ENCODE measurements around the gene RIPK3. TPM values are rescaled to one million over a fixed set of nuclear protein-coding genes. Genes with fewer than 3 reads are reported as not detected.

Gene RIPK3
- total RNA-seq, 3 donors from 2014 or later (not counting 1 experiment from before 2014, with no cell fraction given), result 36.1 to 58.2 (median 45.5) TPM

GRCh38 chr14:24369463-24369862 is 29.7 kb upstream of the RIPK3 start:
- Mint-ChIP-seq H3K36me3 (no peaks in the 10 kb centered on the region), H3K4me1 (peaks cover 19 to 34% of the 10 kb centered on the region in 2 donors), H3K27ac (peak overlapping the region in 1 of 2 donors; percentile 70), H3K27me3 (ENCODE audit: low read depth in 2 of 2) (peaks cover 15 to 39% of the 10 kb centered on the region in 2 donors), H3K4me3 (peak overlapping the region; percentile 47), H3K9me3 (no peaks in the 10 kb centered on the region)
- intact Hi-C loops (cut with micrococcal nuclease), result loop anchor here (5.0 kb wide), 1 partner anchor 37 kb away; no protein-coding TSS in a partner anchor
- WGBS (ENCODE audit: insufficient coverage), result 95% methylated on average over 16 of the region's 20 CpGs
- Histone ChIP-seq H3K36me3 (ENCODE audit: control insufficient read depth, insufficient read depth, low read length) (no peaks in the 10 kb centered on the region), H3K27me3 (ENCODE audit: control insufficient read depth, insufficient read depth, low read length) (peaks cover 39% of the 10 kb centered on the region), H3K9me3 (ENCODE audit: control insufficient read depth, insufficient read depth, low read length) (no peaks in the 10 kb centered on the region), H3K4me3 (ENCODE audit: low read length) (no peak overlapping the region), H3K27ac (ENCODE audit: low read length) (no peak overlapping the region), H3K4me1 (ENCODE audit: control insufficient read depth, insufficient read depth, low read length) (peaks cover 37% of the 10 kb centered on the region)
- DNase-seq (no peak), ATAC-seq (no peak)
- no peak for TF ChIP-seq CTCF (IDR thresholded peaks at IDR 0.05)

- Mint-ChIP-seq H3K36me3 (no peaks in the 10 kb centered on the region), H3K27me3 (ENCODE audit: low read depth in 2 of 2) (peaks cover 15 to 35% of the 10 kb centered on the region in 2 donors), H3K4me3 (peak overlapping the region; percentile 47), H3K4me1 (peaks cover 19 to 34% of the 10 kb centered on the region in 2 donors), H3K27ac (peak overlapping the region in 1 of 2 donors; percentile 70), H3K9me3 (no peaks in the 10 kb centered on the region)
- peak; percentile 44 to 73 (median 70) for ATAC-seq
- Histone ChIP-seq H3K9me3 (ENCODE audit: control insufficient read depth, insufficient read depth, low read length) (no peaks in the 10 kb centered on the region), H3K27me3 (ENCODE audit: control insufficient read depth, insufficient read depth, low read length) (peaks cover 39% of the 10 kb centered on the region), H3K27ac (ENCODE audit: low read length) (no peak overlapping the region), H3K4me1 (ENCODE audit: control insufficient read depth, insufficient read depth, low read length) (peaks cover 37% of the 10 kb centered on the region), H3K4me3 (ENCODE audit: low read length) (peak overlapping the region; percentile 10), H3K36me3 (ENCODE audit: control insufficient read depth, insufficient read depth, low read length) (no peaks in the 10 kb centered on the region)
- intact Hi-C loops (cut with micrococcal nuclease), result loop anchor here (5.0 kb wide), 1 partner anchor 36 kb away; no protein-coding TSS in a partner anchor
- TF ChIP-seq CTCF (IDR thresholded peaks at IDR 0.05), result no peak
- WGBS (ENCODE audit: insufficient coverage), result 2% methylated on average over 51 of the region's 52 CpGs
- peak; percentile 48 to 65 for DNase-seq
Measured at GRCh38 chr14:24368562-24369252, 28.9 kb upstream of the RIPK3 start.

- Histone ChIP-seq H3K4me1 (ENCODE audit: control insufficient read depth, insufficient read depth, low read length) (peaks cover 37% of the 10 kb centered on the region), H3K27me3 (ENCODE audit: control insufficient read depth, insufficient read depth, low read length) (peaks cover 39% of the 10 kb centered on the region), H3K27ac (ENCODE audit: low read length) (no peak overlapping the region), H3K4me3 (ENCODE audit: low read length) (peak overlapping the region; percentile 10), H3K36me3 (ENCODE audit: control insufficient read depth, insufficient read depth, low read length) (no peaks in the 10 kb centered on the region), H3K9me3 (ENCODE audit: control insufficient read depth, insufficient read depth, low read length) (no peaks in the 10 kb centered on the region)
- no peak for TF ChIP-seq CTCF (IDR thresholded peaks at IDR 0.05)
- H3K9me3 Mint-ChIP-seq, result no peaks in the 10 kb centered on the region
- intact Hi-C loops (cut with micrococcal nuclease), result loop anchor here (5.0 kb wide), 1 partner anchor 36 kb away; no protein-coding TSS in a partner anchor
- 2% methylated on average over 11 of the region's 15 CpGs for WGBS (ENCODE audit: insufficient coverage)
- peak overlapping the region; percentile 17 for H3K4me3 Mint-ChIP-seq
- H3K4me1 Mint-ChIP-seq, result peaks cover 19 to 34% of the 10 kb centered on the region in 2 donors
- peak overlapping the region in 1 of 2 donors; percentile 70 for H3K27ac Mint-ChIP-seq
- ATAC-seq (no peak), DNase-seq (no peak)
- no peaks in the 10 kb centered on the region for H3K36me3 Mint-ChIP-seq
- H3K27me3 Mint-ChIP-seq (ENCODE audit: low read depth in 2 of 2), result peaks cover 18 to 34% of the 10 kb centered on the region in 2 donors
Measured at GRCh38 chr14:24368212-24368561, 28.4 kb upstream of the RIPK3 start.

Measured in natural killer cell (primary cell).